Tibial artery (tissue), 4 donors: ENCODE results near the gene PTPN9.

ENCODE experiments used
- DNase-seq, 2 donors: peaks; one replicate each; pipeline ENCODE4 v3.0.0-alpha.2; 2019
- H3K27ac ChIP-seq, 2 donors: fragments of 200-600 bp; sonication (generic) in 1 of 2; 1 replicate in 1 of 2; 2 replicates in 1 of 2; pipeline ENCODE4 v1.5.1; 2018 to 2019; ENCODE audit warnings: mild to moderate bottlenecking in 1 of 2
- H3K27me3 ChIP-seq, 2 donors: fragments of 200-600 bp; sonication (generic) in 1 of 2; one replicate each; pipeline versions ENCODE4 v1.5.1 to v1.6.0; 2016 to 2019
- H3K36me3 ChIP-seq, 3 donors: fragments of 200-600 bp; sonication (generic) in 2 of 3; one replicate each; pipeline ENCODE4 v1.5.1; 2016 to 2019; ENCODE audit warnings: mild to moderate bottlenecking in 2 of 3
- H3K4me1 ChIP-seq, 4 donors: fragments of 200-600 bp; sonication (generic) in 2 of 4; 1 replicate in 3 of 4; 2 replicates in 1 of 4; pipeline ENCODE4 v1.5.1; 2016 to 2019
- H3K4me3 ChIP-seq, 2 donors: fragments of 200-600 bp; sonication (generic) in 1 of 2; 1 replicate in 1 of 2; 2 replicates in 1 of 2; pipeline ENCODE4 v1.5.1; 2018 to 2019; ENCODE audit warnings: mild to moderate bottlenecking in 2 of 2
- H3K9me3 ChIP-seq, 3 donors: fragments of 200-600 bp; sonication (generic) in 1 of 3; one replicate each; pipeline ENCODE4 v1.5.1; 2016 to 2019
- intact Hi-C: fragments of 100-400 bp; cut with DNase I; formaldehyde crosslinking; loops from one replicate; pipeline ENCODE4 v1.15.0; 2023; ENCODE audit warnings: low total_unique reads
- TF ChIP-seq, protein P1 (sequence below), 2 experiments: fragments of 200-600 bp in 1 of 2; fragments of 450-650 bp in 1 of 2; IDR thresholded peaks; one replicate each; pipeline ENCODE4 v1.5.1; 2017 to 2019; ENCODE audit warnings: antibody characterized with exemption in 2 of 2, mild to moderate bottlenecking in 1 of 2, moderate library complexity in 1 of 2

The PTPN9 gene

DNA sequence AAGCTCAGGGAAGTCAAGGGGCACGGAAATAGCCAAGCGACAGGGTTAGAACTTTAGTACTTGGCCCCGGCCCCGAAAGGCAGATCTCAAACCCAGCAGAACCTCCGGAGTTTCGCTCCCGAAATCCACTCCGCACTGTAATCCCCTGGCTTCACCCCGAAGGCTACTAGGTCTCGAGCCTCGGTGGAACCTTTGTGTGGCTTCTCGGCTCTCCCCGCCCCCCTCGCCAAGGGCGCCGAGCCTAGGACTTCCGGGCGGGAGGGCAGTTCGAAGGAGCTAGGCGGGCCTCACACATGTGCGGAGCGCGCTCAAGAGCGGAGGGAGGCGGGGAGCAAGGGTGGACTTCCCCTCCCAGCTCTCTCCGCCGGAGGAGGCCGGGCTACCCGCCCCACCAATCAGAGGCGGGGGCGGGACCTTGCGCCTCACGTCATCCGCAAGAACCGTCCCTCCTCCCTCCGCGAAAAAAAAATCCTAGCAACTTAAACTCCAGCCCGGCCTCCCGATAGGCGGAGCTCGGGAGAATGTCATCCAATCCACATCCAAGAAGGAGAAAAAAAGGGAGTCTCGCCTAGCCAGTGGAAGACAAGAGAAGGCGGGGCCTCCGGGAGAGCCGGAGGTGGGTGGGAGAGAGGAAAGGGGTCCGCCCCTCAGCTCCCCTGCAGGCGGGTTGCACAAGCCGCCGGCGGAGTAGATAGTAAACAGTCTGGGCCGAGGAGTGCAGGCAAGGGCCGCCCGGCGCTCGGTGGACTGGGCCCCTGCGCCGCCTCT is 125.2 kb downstream of the PTPN9 start:
- TF ChIP-seq, protein P1, sequence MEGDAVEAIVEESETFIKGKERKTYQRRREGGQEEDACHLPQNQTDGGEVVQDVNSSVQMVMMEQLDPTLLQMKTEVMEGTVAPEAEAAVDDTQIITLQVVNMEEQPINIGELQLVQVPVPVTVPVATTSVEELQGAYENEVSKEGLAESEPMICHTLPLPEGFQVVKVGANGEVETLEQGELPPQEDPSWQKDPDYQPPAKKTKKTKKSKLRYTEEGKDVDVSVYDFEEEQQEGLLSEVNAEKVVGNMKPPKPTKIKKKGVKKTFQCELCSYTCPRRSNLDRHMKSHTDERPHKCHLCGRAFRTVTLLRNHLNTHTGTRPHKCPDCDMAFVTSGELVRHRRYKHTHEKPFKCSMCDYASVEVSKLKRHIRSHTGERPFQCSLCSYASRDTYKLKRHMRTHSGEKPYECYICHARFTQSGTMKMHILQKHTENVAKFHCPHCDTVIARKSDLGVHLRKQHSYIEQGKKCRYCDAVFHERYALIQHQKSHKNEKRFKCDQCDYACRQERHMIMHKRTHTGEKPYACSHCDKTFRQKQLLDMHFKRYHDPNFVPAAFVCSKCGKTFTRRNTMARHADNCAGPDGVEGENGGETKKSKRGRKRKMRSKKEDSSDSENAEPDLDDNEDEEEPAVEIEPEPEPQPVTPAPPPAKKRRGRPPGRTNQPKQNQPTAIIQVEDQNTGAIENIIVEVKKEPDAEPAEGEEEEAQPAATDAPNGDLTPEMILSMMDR (IDR thresholded peaks at IDR 0.05) = peak in 1 of 2 experiments; percentile 8
- H3K4me1 ChIP-seq = peaks cover 0 to 35% (median 20%) of the 10 kb centered on the region in 4 donors
- H3K9me3 ChIP-seq = no peaks in the 10 kb centered on the region
- no peaks in the 10 kb centered on the region for H3K27me3 ChIP-seq
- H3K27ac ChIP-seq = peak overlapping the region; percentile 89 to 96
- no peaks in the 10 kb centered on the region for H3K36me3 ChIP-seq
- intact Hi-C loops = no loop called here
- H3K4me3 ChIP-seq = peak overlapping the region; percentile 72 to 88
- DNase-seq = peak; percentile 99

DNA sequence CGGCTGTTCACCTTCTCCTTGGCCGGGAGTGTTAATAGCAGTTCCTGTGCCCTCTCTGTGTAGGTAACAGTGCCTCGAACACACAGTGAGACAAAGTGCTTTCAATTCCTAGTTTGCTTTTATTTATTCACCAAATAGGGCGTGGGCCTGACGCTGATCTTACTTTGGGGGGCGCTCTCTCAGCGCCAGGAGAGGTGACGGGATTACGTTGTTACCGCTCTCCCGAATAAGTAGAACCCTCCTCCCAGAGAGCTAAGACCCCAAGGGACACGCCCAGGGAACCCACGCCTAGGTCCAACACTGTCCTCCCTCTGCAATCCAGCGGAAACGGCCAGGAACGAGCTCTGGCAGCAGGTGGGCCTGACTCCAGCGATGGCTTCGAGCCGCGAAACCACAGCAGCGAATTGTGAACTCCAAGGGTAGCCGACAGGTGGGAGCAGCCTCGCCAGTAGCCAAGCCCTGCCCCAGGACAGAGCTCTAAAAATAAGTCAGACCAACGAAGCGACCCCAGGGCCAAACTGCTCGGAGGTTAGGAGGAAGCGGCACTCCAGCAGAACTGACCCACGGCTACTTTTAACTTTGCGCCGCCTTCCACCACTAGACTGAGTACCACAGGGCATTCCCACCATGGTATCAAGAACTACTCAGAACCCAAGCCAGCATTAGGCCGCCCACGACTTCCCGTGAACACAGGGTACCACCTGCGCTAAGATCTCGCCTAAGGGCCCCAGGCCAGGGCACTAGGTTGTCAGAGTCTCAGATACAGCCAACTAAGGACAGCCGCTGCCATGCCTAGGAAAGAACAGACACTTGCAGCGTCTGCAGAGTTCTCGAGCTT is 126.0 kb downstream of the PTPN9 start:
- intact Hi-C loops = no loop called here

DNA sequence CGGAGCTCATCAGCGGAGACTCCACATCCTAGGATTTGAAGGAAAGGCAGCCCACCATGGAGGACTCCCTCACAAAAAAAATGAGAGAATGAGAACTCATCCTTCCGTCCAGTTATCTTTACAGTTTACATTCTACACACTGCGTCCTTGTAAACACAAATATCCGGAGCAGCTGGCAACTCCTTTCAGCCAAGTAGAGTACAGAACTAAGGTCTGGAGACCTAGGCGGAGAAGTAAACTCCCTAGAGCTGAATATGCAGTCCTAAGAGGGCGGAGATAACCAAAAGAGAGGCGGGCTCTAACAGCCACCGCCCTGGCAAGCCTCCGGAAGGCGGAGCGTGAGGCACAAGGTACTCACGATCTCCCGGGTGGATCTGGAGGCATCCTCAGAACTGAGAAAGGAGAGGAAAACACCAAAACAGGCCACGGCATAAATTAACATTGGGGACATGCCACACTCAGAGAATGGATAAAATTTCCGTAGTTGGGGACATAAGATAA is 126.7 kb downstream of the PTPN9 start:
- TF ChIP-seq, protein P1 (IDR thresholded peaks at IDR 0.05) = no peak
- Histone ChIP-seq H3K27me3 (no peaks in the 10 kb centered on the region), H3K4me3 (peak overlapping the region; percentile 72 to 88), H3K9me3 (no peaks in the 10 kb centered on the region), H3K36me3 (no peaks in the 10 kb centered on the region), H3K27ac (peak overlapping the region; percentile 89 to 92), H3K4me1 (peaks cover 0 to 37% (median 25%) of the 10 kb centered on the region in 4 donors)
- intact Hi-C loops = no loop called here
- DNase-seq = peak; percentile 93 to 95

More for the DNA sequence above, 126.0 kb downstream of the PTPN9 start:
- peak overlapping the region; percentile 89 to 92 for H3K27ac ChIP-seq
- no peaks in the 10 kb centered on the region for H3K27me3 ChIP-seq
- no peaks in the 10 kb centered on the region for H3K9me3 ChIP-seq
- peak; percentile 55 to 84 for DNase-seq
- peaks cover 0 to 37% (median 24%) of the 10 kb centered on the region in 4 donors for H3K4me1 ChIP-seq
- TF ChIP-seq, protein P1 (IDR thresholded peaks at IDR 0.05) = no peak
- no peaks in the 10 kb centered on the region for H3K36me3 ChIP-seq
- H3K4me3 ChIP-seq = peak overlapping the region; percentile 72 to 88

DNA sequence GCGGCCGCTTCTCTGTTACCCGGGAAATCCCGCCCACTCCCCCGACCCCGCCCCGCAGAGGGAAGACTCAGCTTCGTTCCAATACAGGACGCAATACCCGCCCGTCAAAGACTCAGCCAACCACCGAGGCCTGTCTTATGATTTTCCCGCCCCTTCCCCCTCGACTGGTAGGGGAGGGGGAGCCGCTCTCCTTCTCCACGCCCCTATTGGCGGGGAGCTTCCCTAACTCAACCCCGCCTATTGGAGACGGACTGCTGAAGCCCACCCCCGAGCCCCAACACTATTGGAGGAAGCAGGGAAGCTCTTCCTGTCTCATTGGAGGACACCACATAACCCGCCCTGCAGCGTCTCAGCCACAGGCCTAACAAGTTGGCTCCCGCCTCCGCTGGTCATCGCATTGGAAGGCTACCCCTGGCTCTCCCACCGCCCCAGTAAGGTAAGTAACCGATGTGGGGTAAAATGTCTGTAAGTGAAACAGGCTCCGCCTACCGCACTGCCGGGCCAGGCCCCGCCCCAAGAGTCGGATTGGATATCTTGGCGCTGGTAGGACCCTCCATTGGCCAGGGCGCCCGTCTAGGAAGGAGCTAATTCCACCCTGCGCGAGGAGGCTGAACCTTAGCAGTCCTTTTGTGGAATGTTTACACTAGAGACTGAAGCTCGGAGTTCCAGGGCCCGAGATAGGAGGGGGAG is 127.3 kb downstream of the PTPN9 start, which contains the start of gene SIN3A:
SIN3A (minus strand) TSS at position 17 of the 690 bp plus-strand sequence. CDS start 21,315 bp downstream, outside the sequence.
- no peaks in the 10 kb centered on the region for H3K9me3 ChIP-seq
- peak; percentile 100 for DNase-seq
- TF ChIP-seq, protein P1 (IDR thresholded peaks at IDR 0.05) = no peak
- H3K4me3 ChIP-seq = peak within 1 kb of the TSS; percentile 76 to 97
- H3K27ac ChIP-seq = peak within 1 kb of the TSS; percentile 89 to 99
- no peaks in the 10 kb centered on the region for H3K36me3 ChIP-seq
- peaks cover 0 to 37% (median 24%) of the 10 kb centered on the region in 4 donors for H3K4me1 ChIP-seq
- intact Hi-C loops = no loop called here
- no peaks in the 10 kb centered on the region for H3K27me3 ChIP-seq

DNA sequence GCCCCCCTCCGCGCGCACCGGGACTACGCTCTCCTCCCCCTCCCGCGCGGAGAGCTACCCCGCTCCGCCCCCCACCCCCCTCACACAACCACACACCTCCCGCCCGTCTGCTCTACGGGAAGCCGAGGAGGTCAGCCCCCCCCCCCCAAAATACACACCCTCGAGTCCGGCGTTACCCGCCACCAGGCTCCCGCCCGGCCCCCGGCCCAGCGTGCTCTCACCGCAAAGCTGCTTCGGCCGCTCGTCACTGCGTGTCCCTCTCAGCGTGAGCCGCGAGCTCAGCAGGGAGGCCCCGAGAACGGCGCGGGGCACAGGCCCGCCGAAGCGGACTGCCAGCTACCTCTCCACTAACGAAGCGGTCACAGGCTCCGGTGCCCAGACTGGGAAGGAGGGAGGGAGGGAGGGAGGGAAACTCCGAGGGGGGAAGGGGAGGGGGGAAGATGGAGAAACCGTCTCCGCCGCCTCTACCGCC is 127.9 kb downstream of the PTPN9 start:
- TF ChIP-seq, protein P1 (IDR thresholded peaks at IDR 0.05) = no peak
- Histone ChIP-seq H3K4me1 (peaks cover 0 to 34% (median 20%) of the 10 kb centered on the region in 4 donors), H3K4me3 (peak overlapping the region; percentile 76 to 97), H3K9me3 (no peaks in the 10 kb centered on the region), H3K36me3 (no peaks in the 10 kb centered on the region), H3K27me3 (no peaks in the 10 kb centered on the region), H3K27ac (peak overlapping the region; percentile 89 to 99)
- no peak for DNase-seq
- intact Hi-C loops = no loop called here
